ENCODE results near the gene CR1L.
"Not testable (repeated sequence)": the region's sequence is repeated elsewhere in the genome, so short reads cannot be mapped to it uniquely, and the experiment has no call there.

DNA sequence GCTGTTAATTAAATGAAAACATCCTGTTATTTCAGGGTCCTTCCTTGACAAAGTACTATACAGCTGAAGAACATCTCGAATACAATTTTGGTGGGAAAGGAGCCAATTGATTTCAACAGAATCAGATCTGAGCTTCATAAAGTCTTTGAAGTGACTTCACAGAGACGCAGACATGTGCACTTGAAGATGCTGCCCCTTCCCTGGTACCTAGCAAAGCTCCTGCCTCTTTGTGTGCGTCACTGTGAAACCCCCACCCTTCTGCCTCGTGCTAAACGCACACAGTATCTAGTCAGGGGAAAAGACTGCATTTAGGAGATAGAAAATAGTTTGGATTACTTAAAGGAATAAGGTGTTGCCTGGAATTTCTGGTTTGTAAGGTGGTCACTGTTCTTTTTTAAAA is 5.6 kb upstream of the CR1L start:
- TF ChIP-seq, protein P1, sequence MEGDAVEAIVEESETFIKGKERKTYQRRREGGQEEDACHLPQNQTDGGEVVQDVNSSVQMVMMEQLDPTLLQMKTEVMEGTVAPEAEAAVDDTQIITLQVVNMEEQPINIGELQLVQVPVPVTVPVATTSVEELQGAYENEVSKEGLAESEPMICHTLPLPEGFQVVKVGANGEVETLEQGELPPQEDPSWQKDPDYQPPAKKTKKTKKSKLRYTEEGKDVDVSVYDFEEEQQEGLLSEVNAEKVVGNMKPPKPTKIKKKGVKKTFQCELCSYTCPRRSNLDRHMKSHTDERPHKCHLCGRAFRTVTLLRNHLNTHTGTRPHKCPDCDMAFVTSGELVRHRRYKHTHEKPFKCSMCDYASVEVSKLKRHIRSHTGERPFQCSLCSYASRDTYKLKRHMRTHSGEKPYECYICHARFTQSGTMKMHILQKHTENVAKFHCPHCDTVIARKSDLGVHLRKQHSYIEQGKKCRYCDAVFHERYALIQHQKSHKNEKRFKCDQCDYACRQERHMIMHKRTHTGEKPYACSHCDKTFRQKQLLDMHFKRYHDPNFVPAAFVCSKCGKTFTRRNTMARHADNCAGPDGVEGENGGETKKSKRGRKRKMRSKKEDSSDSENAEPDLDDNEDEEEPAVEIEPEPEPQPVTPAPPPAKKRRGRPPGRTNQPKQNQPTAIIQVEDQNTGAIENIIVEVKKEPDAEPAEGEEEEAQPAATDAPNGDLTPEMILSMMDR (IDR thresholded peaks at IDR 0.05; ENCODE audit: low read length), result not testable (repeated sequence)
- TF ChIP-seq EZH2 (IDR thresholded peaks at IDR 0.05; ENCODE audit: borderline replicate concordance, low read length), result not testable (repeated sequence)
